Left lung (tissue), 10 donors: Measurements from ENCODE around the gene KCNJ8. TPM values are rescaled to one million over a fixed set of nuclear protein-coding genes. Genes with fewer than 3 reads are reported as not detected.
"Not testable (repeated sequence)": the region's sequence is repeated elsewhere in the genome, so short reads cannot be mapped to it uniquely, and the experiment has no call there.

ENCODE experiments used
- ATAC-seq: fragments of 200-7000 bp; cut with Tn5 transposase; one replicate; pipeline ENCODE4 v1.9.1; 2020; ENCODE audit warnings: moderate library complexity
- DNase-seq, 4 donors: peaks; one replicate each; pipeline ENCODE4 v3.0.0-alpha.2; 2013 to 2020
- H3K27ac ChIP-seq, 2 donors: fragments of 200-600 bp; sonication (generic) in 1 of 2; one replicate each; pipeline versions ENCODE4 v1.5.0 to v1.8.0; 2020 to 2021
- H3K27me3 ChIP-seq, 2 donors: fragments of 200-600 bp; sonication (generic) in 1 of 2; one replicate each; pipeline versions ENCODE4 v1.5.0 to v1.8.0; 2020 to 2021
- H3K36me3 ChIP-seq, 2 donors: fragments of 200-600 bp; sonication (generic) in 1 of 2; one replicate each; pipeline versions ENCODE4 v1.5.0 to v1.8.0; 2020 to 2021
- H3K4me1 ChIP-seq, 2 donors: fragments of 200-600 bp; one replicate each; pipeline ENCODE4 v1.8.0; 2021
- H3K4me3 ChIP-seq, 2 donors: fragments of 200-600 bp; sonication (generic) in 1 of 2; one replicate each; pipeline versions ENCODE4 v1.5.0 to v1.8.0; 2020 to 2021; ENCODE audit warnings: mild to moderate bottlenecking in 1 of 2
- H3K9me3 ChIP-seq, 2 donors: fragments of 200-600 bp; sonication (generic) in 1 of 2; one replicate each; pipeline versions ENCODE4 v1.5.0 to v1.8.0; 2020 to 2021
- intact Hi-C, 2 donors: fragments of 100-400 bp; cut with DNase I; formaldehyde crosslinking; loops; one replicate each; pipeline versions ENCODE4 v1.11.2 to v1.14.2; 2022
- polyA plus RNA-seq, 6 donors: library from polyadenylated mRNA; unstranded; fragments of 120-200 nt; gene quantifications; one replicate each; pipeline ENCODE4 v1.2.1, GENCODE V29; 2013; ENCODE audit not compliant: insufficient read length in 6 of 6
- total RNA-seq, 2 donors: library from RNA; stranded (reverse); fragmentation: NEBNext Ultra II Directional; extraction: Animal tissue kit (Norgen Biotek cat#: 25700); gene quantifications; one replicate each; pipeline ENCODE4 v1.2.1, GENCODE V29; 2021
- TF ChIP-seq, protein P1 (sequence below), 2 donors: fragments of 200-600 bp; sonication (generic) in 1 of 2; IDR thresholded peaks; one replicate each; pipeline versions ENCODE4 v1.5.0 to v1.8.0; 2021; ENCODE audit warnings: antibody characterized with exemption in 2 of 2
- donor health status: DM: no; HTN: yes; CAD: no.
- donor health status: DM: no; HTN: no; CAD: no.

The KCNJ8 gene
- total and polyA plus RNA-seq, 8 donors = 14.3 to 25.5 (median 21.3) TPM

DNA sequence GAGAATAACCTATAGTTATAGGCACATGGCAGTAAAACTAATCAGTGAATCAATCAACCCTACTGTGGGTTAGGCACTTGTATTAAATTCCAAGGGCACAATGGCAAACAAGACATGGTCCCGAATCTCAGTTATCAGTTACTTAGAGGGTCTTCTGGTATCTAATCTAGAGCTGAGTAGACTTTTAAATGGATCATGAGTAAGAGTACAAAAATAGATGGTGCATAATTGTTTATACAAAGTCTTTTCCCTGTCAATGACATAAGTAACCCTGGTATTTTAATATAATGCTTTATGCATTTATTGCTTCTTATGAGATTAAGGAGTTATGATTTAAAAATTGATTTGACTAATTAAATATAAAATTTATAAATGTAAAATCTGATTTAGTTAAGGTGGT is 23.0 kb upstream of the KCNJ8 start:
- no peaks in the 10 kb centered on the region for H3K27me3 ChIP-seq
- TF ChIP-seq, protein P1, sequence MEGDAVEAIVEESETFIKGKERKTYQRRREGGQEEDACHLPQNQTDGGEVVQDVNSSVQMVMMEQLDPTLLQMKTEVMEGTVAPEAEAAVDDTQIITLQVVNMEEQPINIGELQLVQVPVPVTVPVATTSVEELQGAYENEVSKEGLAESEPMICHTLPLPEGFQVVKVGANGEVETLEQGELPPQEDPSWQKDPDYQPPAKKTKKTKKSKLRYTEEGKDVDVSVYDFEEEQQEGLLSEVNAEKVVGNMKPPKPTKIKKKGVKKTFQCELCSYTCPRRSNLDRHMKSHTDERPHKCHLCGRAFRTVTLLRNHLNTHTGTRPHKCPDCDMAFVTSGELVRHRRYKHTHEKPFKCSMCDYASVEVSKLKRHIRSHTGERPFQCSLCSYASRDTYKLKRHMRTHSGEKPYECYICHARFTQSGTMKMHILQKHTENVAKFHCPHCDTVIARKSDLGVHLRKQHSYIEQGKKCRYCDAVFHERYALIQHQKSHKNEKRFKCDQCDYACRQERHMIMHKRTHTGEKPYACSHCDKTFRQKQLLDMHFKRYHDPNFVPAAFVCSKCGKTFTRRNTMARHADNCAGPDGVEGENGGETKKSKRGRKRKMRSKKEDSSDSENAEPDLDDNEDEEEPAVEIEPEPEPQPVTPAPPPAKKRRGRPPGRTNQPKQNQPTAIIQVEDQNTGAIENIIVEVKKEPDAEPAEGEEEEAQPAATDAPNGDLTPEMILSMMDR (IDR thresholded peaks at IDR 0.05) = no peak
- DNase-seq (no peak), ATAC-seq (no peak)
- intact Hi-C loops = no loop called here
- H3K9me3 ChIP-seq = peaks cover 0 to 2% of the 10 kb centered on the region in 2 donors
- no peak overlapping the region for H3K27ac ChIP-seq
- H3K4me1 ChIP-seq = no peaks in the 10 kb centered on the region
- H3K4me3 ChIP-seq = no peak overlapping the region
- H3K36me3 ChIP-seq = no peaks in the 10 kb centered on the region

- H3K4me3 ChIP-seq = no peak overlapping the region
- H3K36me3 ChIP-seq = no peaks in the 10 kb centered on the region
- no peak for DNase-seq
- intact Hi-C loops = no loop called here
- H3K27ac ChIP-seq = no peak overlapping the region
- no peaks in the 10 kb centered on the region for H3K27me3 ChIP-seq
- H3K4me1 ChIP-seq = no peaks in the 10 kb centered on the region
- H3K9me3 ChIP-seq = peaks cover 0 to 8% of the 10 kb centered on the region in 2 donors
- no peak for ATAC-seq
- TF ChIP-seq, protein P1 (IDR thresholded peaks at IDR 0.05) = no peak
These were observed 21.3 kb upstream of the KCNJ8 start for GRCh38 chr12:21795648-21796328.

DNA sequence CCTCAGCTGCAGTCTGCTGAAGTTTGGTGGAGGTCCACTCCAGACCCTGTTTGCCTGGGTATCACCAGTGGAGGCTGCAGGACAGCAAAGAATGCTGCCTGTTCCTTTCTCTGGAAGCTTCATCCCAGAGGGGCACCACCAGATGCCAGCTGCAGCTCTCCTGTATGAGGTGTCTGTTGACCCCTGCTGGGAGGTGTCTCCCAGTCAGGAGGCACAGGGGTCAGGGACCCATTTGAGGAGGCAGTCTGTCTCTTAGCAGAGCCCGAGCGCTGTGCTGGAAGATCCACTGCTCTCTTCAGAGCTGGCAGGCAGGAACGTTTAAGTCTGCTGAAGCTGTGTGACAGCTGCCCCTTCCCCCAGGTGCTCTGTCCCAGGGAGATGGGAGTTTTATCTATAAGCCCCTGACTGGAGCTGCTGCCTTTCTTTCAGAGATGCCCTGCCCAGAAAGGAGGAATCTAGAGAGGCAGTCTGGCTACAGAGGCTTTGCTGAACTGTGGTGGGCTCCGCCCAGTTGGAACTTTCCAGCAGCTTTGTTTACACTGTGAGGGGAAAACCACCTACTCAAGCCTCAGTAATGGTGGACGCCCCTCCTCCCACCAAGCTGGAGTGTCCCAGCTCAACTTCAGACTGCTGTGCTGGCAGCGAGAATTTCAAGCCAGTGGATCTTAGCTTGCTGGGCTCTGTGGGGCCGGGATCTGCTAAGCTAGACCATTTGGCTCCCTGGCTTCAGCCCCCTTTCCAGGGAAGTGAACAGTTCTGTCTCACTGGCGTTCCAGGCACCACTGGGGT is 20.5 kb upstream of the KCNJ8 start:
- H3K4me1 ChIP-seq, H3K27me3 ChIP-seq, H3K4me3 ChIP-seq, ATAC-seq, intact Hi-C loops, H3K36me3 ChIP-seq: not testable (repeated sequence)
- peaks cover 0 to 10% of the 10 kb centered on the region in 2 donors for H3K9me3 ChIP-seq
- H3K27ac ChIP-seq = peak overlapping the region in 1 of 2 donors; percentile 26
- peak in 2 of 4 donors; percentile 11 to 75 for DNase-seq

GRCh38 chr12:21789687-21790086 is 15.2 kb upstream of the KCNJ8 start:
- H3K4me3 ChIP-seq, ATAC-seq, H3K27ac ChIP-seq, H3K9me3 ChIP-seq, H3K27me3 ChIP-seq, DNase-seq, intact Hi-C loops, H3K36me3 ChIP-seq, H3K4me1 ChIP-seq: not testable (repeated sequence)

GRCh38 chr12:21788089-21788983 is 13.8 kb upstream of the KCNJ8 start:
- Histone ChIP-seq H3K36me3 (no peaks in the 10 kb centered on the region), H3K27ac (peak overlapping the region in 1 of 2 donors; percentile 33), H3K27me3 (no peaks in the 10 kb centered on the region), H3K4me1 (peaks cover 0 to 5% of the 10 kb centered on the region in 2 donors), H3K9me3 (peaks cover 0 to 8% of the 10 kb centered on the region in 2 donors), H3K4me3 (no peak overlapping the region)
- TF ChIP-seq, protein P1 (IDR thresholded peaks at IDR 0.05) = no peak
- ATAC-seq (peak; percentile 83), DNase-seq (peak in 2 of 4 donors; percentile 74 to 83)
- intact Hi-C loops = no loop called here
